SIG-M5 treated with dmso at 0.1 percent for 504 hours (cell line): ENCODE results near the gene DOLPP1.

Source experiments
- DNase-seq: peaks from one replicate; lab custom pipeline; 2025; ENCODE audit not compliant: unreplicated experiment; lab: John Stamatoyannopoulos, UW

DOLPP1 gene

GRCh38 chr9:129063061-129063460 lies 17.9 kb upstream of the DOLPP1 start:
- no peak for DNase-seq

- no peak for DNase-seq
Measured at GRCh38 chr9:129064499-129064908, 16.4 kb upstream of the DOLPP1 start.

- no peak for DNase-seq
Measured at GRCh38 chr9:129068110-129068509, 12.8 kb upstream of the DOLPP1 start.

GRCh38 chr9:129068990-129069861 lies 11.7 kb upstream of the DOLPP1 start:
- DNase-seq, result peak; percentile 52

GRCh38 chr9:129069862-129070641 lies 10.9 kb upstream of the DOLPP1 start:
- DNase-seq, result no peak

- DNase-seq, result no peak
Measured at GRCh38 chr9:129070696-129071525, 10.0 kb upstream of the DOLPP1 start.

GRCh38 chr9:129071526-129072126 lies 9.3 kb upstream of the DOLPP1 start:
- DNase-seq, result no peak

GRCh38 chr9:129072171-129072570 lies 8.7 kb upstream of the DOLPP1 start:
- no peak for DNase-seq

- no peak for DNase-seq
Measured at GRCh38 chr9:129073404-129073803, 7.5 kb upstream of the DOLPP1 start.

- no peak for DNase-seq
Measured at GRCh38 chr9:129074106-129074505, 6.8 kb upstream of the DOLPP1 start.

GRCh38 chr9:129075996-129076639 lies 4.8 kb upstream of the DOLPP1 start:
- no peak for DNase-seq

- no peak for DNase-seq
Measured at GRCh38 chr9:129076640-129077037, 4.3 kb upstream of the DOLPP1 start.

GRCh38 chr9:129077236-129077635 lies 3.7 kb upstream of the DOLPP1 start:
- DNase-seq, result no peak

GRCh38 chr9:129078691-129079503 lies 2.0 kb upstream of the DOLPP1 start:
- no peak for DNase-seq

- DNase-seq, result no peak
Measured at GRCh38 chr9:129079829-129080228, 1.1 kb upstream of the DOLPP1 start.

GRCh38 chr9:129080298-129080600 lies 662 bp upstream of the DOLPP1 start:
- DNase-seq, result no peak

GRCh38 chr9:129081388-129081904 lies 535 bp downstream of the DOLPP1 start:
- DNase-seq, result no peak

- DNase-seq, result no peak
Measured at GRCh38 chr9:129084087-129084486, 3.2 kb downstream of the DOLPP1 start.

- no peak for DNase-seq
Measured at GRCh38 chr9:129089246-129089645, 8.3 kb downstream of the DOLPP1 start.
